HG03064 (cell line): ENCODE measurements around the gene SRMS.

Experiments used
- ATAC-seq: cut with Tn5 transposase; IDR thresholded peaks from one replicate; pipeline ENCODE4 v1.9.1; 2021; ENCODE audit warnings: low read depth; ENCODE audit not compliant: unreplicated experiment

Gene SRMS

GRCh38 chr20:63492982-63493381 is 54.6 kb downstream of the SRMS start:
- ATAC-seq: no peak

- no peak for ATAC-seq
These were observed 55.0 kb downstream of the SRMS start for GRCh38 chr20:63492518-63492917.

- no peak for ATAC-seq
These were observed 55.8 kb downstream of the SRMS start for GRCh38 chr20:63491635-63492230.

GRCh38 chr20:63491078-63491477 is 56.5 kb downstream of the SRMS start:
- no peak for ATAC-seq
